DMS114 treated with DMSO at 0.1 percent for 48 hours (cell line): ENCODE results near the gene EIF5A.

ENCODE experiments used
- DNase-seq: peaks from one replicate; lab custom pipeline; 2025; ENCODE audit not compliant: unreplicated experiment; lab: John Stamatoyannopoulos, UW

The EIF5A gene

DNA sequence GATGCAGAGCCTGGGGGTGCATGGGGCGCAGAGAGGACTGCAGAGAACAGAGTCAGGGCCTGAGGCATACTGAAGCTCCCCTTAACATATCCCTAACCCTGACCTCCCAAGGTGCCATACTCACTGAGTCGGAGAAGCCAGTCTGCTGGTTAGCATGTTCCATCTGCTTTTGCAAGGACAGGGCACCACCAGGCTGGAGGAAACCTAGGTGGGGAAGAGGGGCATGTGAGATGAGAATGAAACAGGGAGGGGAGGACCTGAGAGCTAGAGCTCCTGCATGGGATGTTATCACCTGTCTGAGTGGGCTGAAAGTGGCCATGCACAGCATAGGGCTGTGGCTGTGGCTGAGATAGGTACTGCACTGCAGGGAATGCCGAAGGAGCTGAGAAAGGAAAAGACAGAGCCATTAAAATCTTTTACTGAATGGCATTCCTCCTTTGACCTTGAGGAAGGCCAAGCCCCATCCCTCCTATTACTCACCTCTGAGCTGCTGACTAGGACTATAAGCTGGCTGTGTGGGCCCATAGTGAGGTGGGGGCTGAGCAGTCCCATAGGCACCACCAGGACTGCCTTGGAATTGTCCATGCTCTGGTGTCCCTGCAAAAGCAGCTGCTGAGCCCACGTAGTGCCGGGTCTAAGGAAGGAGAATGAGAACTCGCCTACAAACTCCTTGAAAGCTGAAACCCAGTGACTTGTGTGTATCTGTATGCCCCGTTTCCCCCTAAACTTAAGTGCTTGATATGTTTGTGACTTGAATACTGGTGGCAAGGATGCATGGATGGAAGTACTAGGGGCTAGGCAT, 5.9 kb downstream of the EIF5A start:
- peak; percentile 48 for DNase-seq

DNA sequence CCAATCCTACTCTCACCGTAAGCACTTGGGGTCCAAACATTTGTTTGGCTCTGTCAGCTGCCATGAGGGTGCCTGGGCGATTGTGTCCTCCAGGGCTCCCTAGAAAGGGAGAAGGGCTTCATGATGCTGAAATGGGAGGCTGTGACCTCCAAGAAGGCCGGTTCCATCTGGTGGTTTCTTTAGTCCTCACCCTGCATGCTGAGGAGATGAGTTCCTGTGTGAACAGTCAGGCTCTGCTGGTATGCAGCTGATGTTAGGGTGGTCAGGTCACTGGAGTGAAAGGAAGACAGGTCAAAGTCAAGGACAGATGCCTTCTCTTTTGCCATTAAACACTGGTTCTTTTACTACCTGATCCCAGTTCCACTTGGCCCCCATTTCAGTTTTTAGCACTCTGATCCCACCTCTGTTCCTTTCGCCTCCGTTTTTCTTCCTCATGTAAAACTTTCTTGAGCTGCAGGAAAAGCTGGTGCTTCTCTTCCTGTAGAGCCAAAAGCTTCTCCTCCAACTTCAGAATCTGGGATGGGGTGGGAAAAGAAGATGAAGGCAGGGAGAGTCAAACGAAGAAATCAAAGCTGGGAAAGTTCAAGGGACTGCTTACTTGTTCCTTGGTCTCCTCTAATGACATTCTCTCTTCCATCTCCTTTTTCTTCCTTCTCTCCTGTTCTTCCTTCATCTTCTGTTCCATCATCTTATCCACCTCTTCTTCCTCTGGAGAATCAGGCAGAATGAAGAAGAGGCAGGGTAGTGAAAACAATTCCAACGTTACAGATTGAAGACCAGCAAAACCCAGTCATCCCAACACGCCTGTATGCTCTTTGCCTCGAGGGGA, 6.7 kb downstream of the EIF5A start:
- DNase-seq = no peak

DNA sequence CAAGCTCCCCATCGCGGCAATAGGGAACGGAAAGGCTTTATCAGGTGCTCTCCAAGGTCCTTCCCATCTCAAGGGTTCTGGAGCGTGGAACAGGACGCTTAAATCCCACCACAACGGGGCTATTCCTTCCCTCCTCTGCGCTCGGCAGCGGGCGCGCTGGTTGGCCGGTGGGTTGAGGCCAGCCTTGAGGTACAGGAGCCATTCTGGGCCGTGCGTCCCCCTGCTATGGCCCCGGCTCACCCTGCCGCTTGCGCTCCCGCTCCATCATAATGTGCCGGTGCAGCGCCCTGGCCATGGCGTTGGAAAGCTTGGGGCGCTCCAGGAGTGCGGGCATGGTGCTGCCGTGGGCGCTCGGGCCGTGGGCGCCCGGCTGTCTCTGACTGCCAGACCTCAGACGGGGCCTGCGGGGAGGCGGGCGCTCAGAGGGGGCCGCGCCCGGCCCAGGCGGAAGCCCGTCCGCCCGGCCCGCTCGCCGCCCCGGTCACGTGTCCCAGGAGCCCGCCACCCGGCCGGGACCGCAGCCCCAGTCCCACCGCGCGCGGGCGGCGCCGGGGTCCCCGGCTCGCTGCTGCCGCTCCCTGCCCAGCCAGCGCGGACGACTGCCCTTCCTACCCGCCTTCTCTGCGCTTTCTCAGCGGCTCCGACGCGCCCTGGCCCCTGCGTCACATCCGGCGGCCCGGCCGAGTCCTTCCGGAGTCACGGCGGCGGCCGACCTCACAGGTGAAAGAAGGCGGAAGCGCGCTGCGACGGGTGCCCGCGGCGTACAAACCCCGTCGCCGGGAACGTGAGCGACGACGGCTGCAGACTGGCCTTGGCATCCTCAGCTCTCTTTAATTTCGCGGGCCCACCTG, 7.5 kb downstream of the EIF5A start, which contains the start of gene GPS2:
Gene GPS2, minus strand, starts transcription at position 642 of the 851 bp plus-strand sequence. Its CDS starts 308 bp downstream, at position 334.
- DNase-seq = peak; percentile 59

DNA sequence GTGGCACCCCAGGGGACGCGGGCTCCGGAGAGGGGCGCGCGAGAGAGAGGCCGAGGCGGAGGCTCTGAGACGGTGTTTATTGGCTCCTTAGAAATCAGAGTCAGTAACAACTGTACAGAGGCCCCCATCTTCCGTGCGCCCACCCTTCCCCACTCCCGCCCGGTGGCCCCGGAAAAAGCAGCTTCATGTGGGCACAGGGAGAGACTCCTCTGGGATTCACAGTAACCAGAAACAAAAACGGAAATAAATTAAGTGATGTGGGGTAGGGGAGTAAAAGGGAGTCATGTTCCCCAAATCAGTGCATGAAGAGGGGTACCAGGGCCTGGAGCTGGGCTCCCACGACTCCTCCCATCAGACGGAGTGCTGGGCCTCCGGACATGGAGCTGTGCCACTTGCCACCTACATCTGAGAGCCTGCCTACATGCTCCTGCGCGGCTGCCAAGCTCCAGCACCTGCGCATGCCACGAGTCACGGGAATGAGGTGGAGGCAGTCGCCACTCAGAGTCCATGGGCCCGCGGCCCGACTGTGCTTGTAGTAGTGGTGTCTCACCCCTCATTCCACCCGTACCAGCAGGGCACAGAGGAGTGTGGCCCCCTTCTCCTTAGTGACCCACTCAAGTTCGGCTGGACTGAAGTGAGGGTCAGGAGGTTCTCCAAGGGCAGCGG, 8.3 kb downstream of the EIF5A start:
- DNase-seq = no peak

DNA sequence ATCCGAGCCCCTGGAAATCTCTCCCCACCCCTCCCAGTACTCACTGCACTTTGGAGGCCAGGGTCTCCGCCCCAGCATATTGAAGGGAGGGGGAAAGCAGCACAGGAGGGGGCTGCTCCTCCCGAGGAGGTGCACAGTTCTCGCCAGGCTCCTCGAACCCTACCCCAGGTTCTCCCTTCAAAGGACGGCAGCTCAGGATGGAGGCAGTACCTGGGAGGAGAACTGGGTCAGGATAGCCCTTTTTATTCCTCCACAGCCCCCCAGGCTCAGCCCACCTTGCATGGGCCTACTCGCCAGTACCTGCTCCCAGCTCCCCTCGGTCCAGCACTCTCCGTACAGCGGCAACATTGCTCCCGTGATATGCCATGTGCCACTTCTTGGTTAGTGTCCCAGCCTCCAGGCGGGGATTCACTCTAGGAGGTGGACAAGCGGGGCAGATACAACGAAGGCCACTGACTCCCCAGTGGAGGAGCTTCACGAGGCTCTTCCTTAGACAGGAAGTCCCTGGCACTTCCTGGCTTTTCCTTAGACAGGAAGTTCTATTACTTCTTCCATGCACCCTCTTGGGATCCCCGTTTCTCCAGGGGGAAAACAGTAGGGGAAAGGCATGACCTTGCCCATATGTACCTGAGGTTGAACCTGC, 9.9 kb downstream of the EIF5A start:
- no peak for DNase-seq

DNA sequence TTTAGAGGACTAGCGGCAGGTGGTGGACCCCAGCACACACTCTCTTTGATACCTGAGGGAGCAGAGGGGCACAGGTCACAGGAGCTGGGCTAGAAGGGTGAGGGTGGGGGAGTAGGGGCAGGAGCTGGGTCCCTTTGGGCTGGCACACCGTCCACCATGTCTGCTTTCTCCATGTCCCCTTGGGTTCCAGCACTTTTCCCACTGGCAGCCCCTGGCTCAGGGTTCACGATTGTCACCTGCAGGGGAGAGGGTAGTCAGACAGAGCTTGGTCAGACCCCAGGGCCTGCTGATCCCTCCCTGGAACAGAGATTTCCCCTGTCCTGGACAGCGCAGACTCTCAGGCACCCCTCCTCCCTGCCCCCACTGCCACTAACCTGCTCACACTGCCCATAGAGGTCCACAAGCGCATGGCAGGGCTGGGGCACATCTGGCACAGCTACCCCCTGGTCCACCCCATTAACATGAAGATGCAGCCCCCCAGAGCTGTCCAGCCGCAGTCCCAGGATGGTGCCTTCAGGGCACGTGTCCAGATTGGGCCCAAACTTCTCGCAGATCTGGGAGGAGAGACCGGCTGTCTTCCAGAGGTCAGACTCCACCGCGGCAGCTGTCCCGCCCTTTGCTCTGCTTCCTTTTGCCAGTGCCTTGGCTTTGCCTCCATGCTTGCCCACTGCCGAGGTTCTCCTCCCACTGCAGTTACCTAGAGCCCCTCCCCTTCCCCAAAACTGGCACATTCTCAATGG, 10.9 kb downstream of the EIF5A start:
- DNase-seq = no peak

DNA sequence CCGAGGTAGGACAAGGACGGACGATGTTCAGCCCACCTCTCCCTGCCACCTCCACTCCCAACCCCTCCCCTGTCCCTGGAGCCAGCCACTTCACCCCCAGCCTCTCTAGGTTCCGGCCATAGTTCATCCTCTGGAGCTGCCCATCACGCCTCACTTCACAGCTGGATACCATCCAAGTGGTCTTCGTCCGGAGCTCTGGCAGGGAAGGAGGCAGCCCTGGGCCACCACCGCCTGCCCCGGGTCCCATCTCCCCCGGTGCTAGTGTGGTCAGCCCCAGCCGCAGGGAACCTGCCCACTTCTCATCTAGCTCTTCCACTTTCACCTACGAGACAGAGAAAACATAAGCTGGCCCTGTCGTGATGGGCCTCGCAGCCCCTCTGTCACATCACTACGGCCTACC, 14.0 kb downstream of the EIF5A start:
- no peak for DNase-seq

DNA sequence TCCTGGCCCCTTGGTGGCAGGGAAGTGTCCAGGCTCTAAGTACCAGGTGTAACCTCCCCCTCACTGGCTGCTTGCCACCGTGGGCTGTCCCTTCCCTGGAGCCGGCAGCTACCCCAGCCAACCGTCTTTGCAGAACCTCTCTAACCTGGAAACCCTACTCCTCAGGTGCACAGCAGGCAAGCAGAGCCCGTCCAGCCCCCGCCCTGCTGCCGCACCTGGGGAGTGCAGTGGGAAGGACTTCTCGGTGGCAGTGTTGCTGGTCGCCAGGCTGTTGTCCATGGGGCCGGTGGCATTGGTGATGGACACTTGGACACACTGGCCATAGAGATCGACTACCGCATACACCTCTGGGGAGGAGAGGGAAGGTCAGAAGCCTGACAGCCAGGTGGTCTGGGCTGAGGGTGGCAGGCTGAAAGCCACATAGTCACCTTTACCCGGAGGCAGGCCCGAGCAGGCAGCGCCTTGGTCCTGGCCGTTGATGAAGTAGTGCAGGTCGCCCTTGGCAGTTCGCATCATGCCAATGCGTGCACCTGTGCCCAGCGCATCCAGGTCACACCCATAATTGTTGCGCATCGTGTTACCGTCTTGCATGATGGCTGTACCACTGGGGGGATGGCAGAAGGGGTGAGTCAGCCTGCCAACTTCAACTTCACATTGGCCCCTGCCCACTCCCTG, 15.2 kb downstream of the EIF5A start:
- no peak for DNase-seq

DNA sequence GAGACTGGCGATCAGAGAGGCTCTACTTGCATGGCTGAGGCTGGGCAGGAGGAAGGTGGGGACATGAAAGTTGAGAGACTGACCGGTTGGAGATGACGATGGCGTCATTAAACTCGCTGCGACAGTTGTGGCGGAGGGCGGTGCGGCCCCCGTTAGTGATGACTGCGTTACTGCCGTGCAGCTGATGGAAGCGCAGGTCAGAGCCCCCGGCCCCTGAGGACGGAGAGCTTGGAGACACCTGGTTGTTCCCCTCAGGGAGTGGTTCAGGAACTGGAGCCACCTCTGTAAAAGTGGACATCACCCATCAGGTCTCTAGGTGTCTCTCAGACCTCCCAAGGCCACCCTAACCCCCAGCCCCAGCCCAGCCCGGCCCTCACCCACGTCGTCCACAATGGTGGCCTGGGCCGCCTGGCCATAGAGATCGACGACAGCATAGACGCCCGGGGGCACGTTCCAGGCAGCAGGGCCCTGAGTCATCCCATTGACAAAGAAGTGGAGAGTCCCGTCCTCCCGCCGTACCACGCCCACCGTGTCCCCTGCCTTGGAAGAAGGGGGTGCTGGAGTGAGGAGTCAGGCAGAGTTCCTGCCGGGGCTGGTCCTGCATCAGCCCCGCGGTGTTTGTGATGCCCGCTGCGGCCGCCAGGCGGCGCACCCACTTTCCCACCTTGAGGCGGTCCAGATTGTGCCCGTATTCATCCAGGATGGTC, 16.5 kb downstream of the EIF5A start:
- no peak for DNase-seq

DNA sequence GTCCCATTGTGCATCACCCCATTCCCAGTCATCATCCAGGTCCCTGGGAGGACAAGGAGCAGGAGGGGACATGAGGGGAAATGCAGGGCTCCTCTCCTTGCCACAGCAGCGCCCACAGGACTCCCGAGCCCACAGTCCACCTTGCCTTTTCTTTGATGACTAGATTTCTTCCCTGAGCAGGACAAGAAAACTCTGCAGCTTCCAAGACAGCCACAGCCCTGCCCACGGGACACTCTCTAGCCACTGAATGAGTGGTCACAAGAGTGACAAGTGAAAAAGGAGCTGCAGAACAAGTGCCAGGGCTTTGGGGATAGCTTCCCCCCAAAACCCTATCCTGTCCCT, 17.0 kb downstream of the EIF5A start:
- no peak for DNase-seq

DNA sequence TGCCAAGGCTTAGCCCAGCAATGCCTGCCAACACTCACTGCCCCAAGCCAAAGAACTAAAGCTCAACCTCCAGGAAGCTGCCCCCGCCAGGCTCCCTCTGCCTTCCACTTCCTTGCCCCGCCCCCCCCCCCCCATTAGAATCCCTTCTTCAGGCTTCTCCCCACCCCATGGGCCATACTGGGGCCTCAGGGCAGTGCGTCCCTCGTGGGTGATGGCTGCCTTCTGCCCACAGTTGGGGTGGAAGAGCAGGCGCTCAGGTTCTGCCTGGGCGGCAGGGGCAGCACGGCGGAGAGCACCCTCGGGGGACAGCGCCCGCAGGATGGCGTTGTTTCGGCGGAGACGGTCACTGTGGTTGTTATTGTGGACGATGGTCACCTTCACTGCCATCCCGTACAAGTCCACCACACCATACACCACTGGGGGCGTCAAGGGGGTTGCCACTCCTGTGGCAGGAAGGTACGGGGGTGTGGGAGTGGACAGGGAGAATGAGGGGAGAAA, 17.7 kb downstream of the EIF5A start:
- DNase-seq = no peak

DNA sequence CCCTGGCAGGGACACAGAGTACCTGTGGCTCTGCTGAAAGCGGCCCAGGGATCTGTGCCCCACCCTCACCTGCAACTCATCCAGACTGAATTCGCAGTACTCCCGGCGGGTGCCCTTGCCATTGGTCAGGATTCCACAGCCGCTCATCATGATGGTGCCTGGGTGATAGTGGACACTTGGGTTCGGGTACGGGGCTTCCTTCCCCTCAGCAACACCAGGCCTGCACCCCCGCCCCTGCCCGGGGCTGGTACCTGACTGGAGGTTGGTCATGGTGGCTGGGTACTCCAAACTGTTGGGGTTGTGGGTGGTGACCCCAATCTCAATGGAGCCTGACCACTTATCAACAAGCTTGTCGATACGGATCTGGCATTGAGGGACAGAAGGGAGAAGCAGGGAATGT, 18.8 kb downstream of the EIF5A start:
- DNase-seq = no peak

DNA sequence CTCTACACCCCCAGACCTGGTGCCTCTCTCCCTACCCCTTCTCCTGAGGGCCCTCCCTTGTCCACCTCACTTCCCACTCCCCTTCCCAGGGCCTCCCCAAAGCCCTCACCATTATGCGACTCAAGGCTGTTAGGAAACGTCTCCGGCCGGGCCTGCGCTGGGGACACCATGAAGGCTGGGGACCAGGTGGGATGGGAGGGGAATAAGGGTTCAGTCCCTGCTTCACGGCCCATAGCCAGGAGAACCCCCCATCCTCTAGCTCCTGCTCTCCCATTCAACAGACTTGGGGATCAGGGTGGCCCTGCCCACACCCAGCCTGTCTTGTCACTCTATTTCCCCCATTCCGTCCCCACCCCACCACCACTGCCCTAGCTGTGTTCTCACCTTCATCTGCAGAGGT, 19.6 kb downstream of the EIF5A start:
- no peak for DNase-seq

DNA sequence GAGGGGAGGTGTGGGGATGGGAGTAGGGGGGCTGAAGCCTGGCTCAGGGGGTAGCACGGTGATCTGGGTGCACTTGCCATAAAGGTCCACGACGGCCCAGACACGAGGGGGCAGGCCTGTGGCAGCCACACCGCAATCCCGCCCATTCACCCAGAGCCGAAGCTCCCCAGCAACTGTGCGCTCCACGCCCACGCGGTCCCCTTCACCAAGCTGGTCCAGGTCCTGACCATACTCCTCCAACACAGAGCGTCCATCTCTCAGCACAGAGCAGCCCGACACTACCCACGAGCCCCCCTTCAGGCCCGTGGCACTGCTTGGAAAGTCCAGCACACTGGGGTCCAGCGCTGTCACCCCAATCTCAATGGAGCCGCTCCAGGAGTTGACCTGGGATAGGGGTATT, 20.1 kb downstream of the EIF5A start:
- DNase-seq = no peak

DNA sequence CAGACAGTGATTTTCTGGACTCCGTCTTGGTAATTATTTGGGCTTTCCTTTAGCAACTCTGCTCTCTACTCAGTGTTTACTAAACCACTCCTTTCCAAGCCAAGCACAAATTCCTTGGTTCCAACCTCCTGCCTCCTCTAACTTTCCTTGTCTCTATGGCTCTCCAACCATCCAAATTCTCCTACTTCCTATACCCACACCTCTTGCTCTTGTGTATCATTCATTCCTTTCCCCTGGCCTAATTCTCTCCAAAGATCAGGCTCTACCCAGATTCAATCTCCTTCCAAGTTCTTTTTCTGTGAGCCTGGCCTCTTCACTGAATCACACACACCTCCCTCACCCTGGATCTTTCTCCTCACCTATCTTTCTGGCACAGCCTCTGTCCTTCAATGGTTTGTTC, 20.6 kb downstream of the EIF5A start:
- no peak for DNase-seq

DNA sequence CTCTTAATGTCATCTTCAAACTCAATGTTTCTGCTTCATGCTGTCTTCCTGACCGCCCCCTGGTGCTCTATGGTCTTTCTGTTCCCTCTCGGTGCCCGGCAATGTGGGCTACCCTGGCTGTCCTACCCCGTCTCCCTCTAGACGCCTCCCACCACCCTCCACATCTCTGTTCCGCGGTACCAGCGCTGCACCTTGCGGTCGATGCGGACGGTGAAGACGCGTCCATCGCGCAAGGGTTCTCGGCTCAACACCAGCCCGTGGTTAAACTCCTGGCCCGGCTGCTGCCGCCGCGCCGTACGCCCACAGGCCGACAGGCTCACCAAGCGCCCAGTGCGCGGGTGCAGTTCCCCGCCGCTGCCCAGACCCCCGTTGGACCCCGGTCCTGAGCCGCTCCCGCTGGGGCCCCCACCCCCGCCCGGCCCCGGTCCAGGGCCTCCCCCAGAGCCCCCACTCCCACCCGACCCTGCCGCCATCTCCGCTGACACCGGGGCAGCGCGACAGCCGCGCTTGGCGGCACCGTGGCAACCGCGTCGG, 21.5 kb downstream of the EIF5A start, which contains the start of gene NEURL4:
Gene NEURL4, minus strand, starts transcription at position 496 of the 534 bp plus-strand sequence. Its CDS starts 23 bp downstream, at position 473.
- DNase-seq = no peak

DNA sequence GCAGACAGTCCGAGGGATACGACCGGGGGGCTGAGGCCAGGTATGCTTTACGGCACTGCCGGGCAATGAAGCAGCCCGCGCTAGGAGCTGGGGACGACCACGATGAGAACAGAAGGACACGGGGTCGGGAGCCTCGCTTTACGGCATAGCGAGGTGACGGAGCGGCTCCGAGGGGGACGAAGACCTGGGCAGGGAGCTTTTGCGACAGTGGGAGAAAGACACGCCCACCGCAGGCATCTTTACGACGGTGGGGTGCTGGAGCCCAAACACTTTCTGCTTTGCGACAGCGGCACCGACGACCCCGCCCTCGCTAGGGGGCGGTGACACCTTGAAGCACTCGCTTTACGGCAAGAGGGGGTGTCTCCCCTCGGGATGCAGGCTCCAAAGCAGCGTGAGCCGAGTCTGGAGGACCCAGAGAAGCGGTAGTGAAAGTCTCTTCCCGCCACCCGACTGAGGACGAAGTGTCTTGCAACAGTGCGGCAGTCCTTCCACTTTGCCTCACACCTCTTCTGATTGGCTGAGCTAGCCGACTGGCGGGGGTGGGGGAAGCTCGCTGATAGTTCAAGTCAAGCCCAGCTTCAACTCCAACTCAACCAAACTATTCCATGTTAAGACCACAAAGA, 22.1 kb downstream of the EIF5A start:
- DNase-seq = peak; percentile 95
